ENCODE data around the gene TRAF2. TPM values are rescaled to one million over a fixed set of nuclear protein-coding genes. Genes with fewer than 3 reads are reported as not detected.

The TRAF2 gene
- total and polyA plus RNA-seq, 2 of the 13 experiments (the other 11 are each of a cell fraction or from before 2014, with no cell fraction given): 12.4 to 13.6 TPM

- peaks cover 19 to 59% of the 10 kb centered on the region in 2 experiments for H3K36me3 ChIP-seq (replicated peaks in 1 of 2; ENCODE audit: control insufficient read depth in 1 of 2, insufficient read depth in 2 of 2, low read length in 2 of 2)
- H2AFZ ChIP-seq (ENCODE audit: low read length): no peak overlapping the region
- no peaks in the 10 kb centered on the region for H3K9me3 ChIP-seq (ENCODE audit: low read length)
- no peak for FAIRE-seq
- peak; percentile 28 for ATAC-seq
- TF ChIP-seq, protein P1, sequence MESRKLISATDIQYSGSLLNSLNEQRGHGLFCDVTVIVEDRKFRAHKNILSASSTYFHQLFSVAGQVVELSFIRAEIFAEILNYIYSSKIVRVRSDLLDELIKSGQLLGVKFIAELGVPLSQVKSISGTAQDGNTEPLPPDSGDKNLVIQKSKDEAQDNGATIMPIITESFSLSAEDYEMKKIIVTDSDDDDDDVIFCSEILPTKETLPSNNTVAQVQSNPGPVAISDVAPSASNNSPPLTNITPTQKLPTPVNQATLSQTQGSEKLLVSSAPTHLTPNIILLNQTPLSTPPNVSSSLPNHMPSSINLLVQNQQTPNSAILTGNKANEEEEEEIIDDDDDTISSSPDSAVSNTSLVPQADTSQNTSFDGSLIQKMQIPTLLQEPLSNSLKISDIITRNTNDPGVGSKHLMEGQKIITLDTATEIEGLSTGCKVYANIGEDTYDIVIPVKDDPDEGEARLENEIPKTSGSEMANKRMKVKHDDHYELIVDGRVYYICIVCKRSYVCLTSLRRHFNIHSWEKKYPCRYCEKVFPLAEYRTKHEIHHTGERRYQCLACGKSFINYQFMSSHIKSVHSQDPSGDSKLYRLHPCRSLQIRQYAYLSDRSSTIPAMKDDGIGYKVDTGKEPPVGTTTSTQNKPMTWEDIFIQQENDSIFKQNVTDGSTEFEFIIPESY (CRISPR knock-in tag; IDR thresholded peaks at IDR 0.05): peak; percentile 86; the same call in 1 of the 2 replicates
- TF ChIP-seq RELA (CRISPR knock-in tag; IDR thresholded peaks at IDR 0.05) (peak; percentile 95; the same call in 1 of the 2 replicates), SP4 (CRISPR knock-in tag; IDR thresholded peaks at IDR 0.05) (no peak), ZFP36L1 (CRISPR knock-in tag; IDR thresholded peaks at IDR 0.05) (no peak), AGO2 (optimal IDR thresholded peaks at IDR 0.05; ENCODE audit: low read depth, low read length) (peak; percentile 48), ZNF687 (CRISPR knock-in tag; IDR thresholded peaks at IDR 0.05) (peak; percentile 47)
- H3K79me2 ChIP-seq (ENCODE audit: insufficient read depth, low read length): peaks cover 6% of the 10 kb centered on the region
- H4K20me1 ChIP-seq (ENCODE audit: insufficient read depth, low read length): peaks cover 9% of the 10 kb centered on the region
- no peak overlapping the region for H3K4me3 ChIP-seq (replicated peaks in 1 of 3; ENCODE audit: insufficient read depth in 1 of 3, low read depth in 2 of 3, low read length in 3 of 3)
- H3K9ac ChIP-seq (ENCODE audit: insufficient read depth, low read depth, low read length): peak overlapping the region; percentile 24; the same call in 1 of the 2 replicates
- intact Hi-C loops (cut with micrococcal nuclease; ENCODE audit: unreplicated experiment): no loop called here
- in situ Hi-C loops (cut with HindIII; ENCODE audit: extremely low pct_ligation_motif_present, low pct_unique_long_range_greater_than_20kb): no loop called here
- peaks cover 27% of the 10 kb centered on the region for H3K4me1 ChIP-seq (ENCODE audit: insufficient read depth, low read length)
- H3K27ac ChIP-seq (ENCODE audit: extremely low read length, insufficient read depth, low read length): peak overlapping the region; percentile 67
- no peak for DNase-seq (ENCODE audit: low spot score)
- WGBS (ENCODE audit: low lambda C conversion rate): 97% methylated on average over 10 of the region's 15 CpGs
- CTCF ChIA-PET (ENCODE audit: low intra/inter-chr PET ratio, low total read pairs): no interaction called here
- BruUV-seq (replicated peaks): no TSS peak
- H3K4me2 ChIP-seq (ENCODE audit: low read depth, low read length): peak overlapping the region; percentile 39; the same call in 1 of the 2 replicates
- no peaks in the 10 kb centered on the region for H3K27me3 ChIP-seq (ENCODE audit: control insufficient read depth in 1 of 2, insufficient read depth in 2 of 2, low read length in 2 of 2)
- POLR2A ChIA-PET: interaction anchor here (0.9 to 2.4 kb wide), 6 partner anchors 16 to 339 kb away, joined by 3 to 20 read pairs (median 7); partner anchors contain the start of genes TRAF2 and TUBB4B
Observed at GRCh38 chr9:136902259-136902821, 16.0 kb downstream of the TRAF2 start.
